RKO (cell line): Measurements from ENCODE around the gene NAPA.

Experiments
- DNase-seq: peaks from one replicate; pipeline ENCODE4 v3.0.0-alpha.2; 2016; ENCODE audit warnings: low spot score

Gene NAPA

DNA sequence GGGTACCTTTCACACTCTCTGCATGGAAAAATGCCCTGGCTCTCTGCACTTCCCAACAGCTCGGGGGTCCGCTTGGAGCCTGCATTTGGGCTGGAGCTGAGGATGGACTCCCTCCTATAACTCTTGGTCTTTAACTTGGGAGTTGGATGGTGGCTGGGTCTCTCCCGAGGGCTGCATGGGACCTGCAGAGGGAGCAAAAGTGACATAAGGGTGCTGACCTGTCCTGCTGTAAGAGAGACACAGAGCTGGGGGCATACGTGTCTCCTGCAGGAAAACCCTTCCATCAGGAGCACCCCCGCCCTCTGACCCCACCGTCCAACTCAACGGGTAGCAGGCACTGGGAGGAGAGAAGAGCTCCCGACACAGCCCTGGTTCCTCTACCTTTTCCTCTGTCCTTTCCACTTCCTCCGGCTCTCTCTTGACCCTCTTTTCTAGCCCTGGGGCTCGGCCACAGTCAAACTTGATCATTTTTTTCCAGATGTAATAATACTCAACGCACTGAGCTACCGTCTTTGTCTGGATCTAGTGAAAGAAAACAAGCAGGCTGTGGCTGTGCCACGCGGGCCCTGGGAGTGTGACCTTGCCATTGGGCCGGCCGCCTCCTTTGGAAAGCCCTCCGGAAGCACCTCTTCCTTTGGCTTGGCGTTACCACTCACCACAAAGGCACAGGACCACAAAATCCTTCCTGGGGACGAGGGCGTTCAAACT, 6.8 kb upstream of the NAPA start:
- no peak for DNase-seq

DNA sequence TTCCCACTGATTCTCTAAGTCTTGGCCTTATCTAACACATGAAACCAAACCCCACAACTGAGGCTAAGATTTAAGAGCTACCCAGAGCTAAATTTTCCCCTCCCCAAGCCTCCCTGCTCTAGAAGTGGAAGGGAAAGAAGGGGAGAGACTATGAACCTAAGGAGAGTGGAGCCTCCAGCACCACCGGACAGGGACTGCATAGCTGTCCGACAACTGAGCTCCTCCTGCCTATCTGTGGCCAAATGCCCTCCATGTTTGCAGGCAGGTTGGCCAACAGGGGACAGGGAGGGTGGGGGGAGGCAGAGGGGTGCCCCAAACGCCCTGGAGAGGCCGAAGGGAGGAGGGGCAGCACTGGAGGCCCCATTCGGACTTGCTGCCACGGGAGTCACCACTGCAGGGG, 6.0 kb upstream of the NAPA start:
- DNase-seq: no peak

DNA sequence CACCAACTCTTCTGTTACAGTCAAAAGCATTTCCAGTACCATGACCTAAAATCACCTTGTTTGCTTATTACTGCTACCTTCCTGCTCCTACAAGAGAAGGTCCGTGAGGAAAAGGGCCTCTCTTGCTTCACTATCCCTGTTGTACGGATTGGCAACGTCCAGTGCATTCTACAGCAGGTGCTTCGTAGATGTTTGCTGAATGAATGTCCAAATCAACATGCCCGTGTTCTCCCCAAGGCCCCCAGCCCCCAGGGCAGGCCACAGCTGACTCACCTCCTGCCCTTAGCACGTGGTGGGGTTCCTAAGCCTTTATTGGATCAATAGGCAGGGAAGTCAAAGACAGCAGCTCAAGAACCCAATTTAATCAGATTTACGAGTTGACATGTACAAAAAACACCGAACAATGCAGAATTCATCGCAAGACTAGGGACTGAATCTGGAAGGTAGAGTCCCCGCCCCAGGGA, 5.5 kb upstream of the NAPA start:
- DNase-seq: no peak

DNA sequence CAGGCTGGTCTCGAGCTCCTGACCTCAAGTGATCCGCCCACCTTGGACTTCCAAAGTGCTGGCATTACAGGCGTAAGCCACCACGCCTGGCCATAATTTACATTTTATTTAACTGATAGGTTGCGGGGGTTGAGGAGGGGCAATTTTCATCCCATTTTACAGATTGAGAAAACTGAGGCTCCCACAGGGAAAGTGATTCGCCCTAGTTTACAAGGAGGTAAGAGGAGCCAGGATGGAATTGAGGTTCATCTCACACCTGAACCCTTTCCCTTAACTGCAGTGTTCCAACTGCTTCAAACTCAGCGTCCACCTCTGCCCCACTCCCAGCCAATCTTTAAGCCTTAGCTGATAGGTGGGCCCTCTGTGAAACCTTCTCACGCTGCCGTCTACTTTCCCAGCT, 4.0 kb upstream of the NAPA start:
- no peak for DNase-seq

DNA sequence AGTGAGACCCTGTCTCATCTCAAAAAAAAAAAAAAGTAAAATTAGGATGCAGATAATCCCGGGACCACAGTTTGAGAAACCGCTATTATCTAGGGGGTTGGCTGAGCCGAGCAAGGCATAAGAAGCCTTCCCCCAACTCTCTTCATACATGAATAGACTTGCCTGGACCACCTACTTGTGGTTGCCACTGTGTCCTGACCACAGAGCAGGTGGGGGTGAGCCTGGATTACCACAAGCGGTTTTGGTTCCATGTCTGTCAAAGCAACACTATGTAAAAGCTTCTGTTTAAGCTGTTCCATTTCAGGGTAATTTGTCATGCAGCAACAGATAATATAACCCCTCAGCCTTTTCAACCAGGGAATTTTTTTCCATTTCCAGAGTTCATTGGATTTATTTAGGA, 3.3 kb upstream of the NAPA start:
- DNase-seq: no peak

DNA sequence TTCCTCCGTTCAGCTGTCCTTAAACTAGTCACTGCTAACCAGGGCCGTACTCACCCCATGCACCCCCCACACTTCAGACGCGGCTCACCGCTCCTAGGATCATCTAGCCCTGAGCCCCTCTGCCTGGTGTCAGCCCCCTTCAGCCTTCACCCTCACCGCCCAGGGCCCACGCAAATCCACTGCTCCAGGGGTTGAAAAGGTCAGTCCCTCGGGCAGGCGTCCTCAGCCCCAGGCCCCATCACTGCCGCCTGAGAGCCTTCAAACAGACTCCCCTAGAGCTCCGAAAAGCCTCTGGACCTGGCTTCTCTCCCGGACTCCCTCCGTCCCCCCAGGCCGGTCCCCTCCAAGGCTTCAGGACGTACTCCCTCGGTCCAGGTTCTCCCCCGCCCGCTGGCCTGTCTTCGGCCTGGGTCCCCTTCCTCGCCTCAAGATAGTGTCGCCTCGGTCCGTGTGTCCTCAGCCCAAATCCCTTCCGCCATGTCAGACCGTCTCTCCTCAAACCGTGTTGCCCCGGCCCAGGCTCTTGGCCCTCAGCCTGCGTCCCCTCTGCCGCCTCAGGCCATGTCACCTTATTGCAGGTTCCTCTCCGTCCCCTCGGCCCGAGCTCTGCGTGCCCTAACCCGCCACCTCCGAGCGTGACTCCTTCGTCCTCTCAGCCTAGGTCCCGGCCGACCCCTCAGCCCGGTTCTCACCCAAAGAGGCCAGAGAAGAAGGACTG, 553 bp downstream of the NAPA start:
- DNase-seq: peak; percentile 37

DNA sequence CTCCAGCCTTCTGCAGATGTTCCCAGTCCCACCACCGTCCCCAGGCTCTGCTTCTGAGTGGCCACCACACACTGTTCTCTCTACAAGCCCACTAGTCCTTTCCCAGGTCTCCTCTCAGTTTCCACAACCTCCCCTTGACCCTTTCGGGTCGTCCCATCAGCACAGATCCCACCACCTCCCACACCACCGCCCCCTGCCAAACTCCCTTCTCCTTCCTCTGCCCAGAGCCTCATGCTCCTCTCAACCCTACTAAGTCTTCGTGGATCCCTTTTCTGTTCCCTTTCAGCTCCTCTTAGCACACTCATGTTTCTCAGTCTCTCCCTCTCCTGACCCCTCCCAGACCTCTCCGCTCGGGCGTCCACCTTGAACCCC, 1.9 kb downstream of the NAPA start:
- no peak for DNase-seq

DNA sequence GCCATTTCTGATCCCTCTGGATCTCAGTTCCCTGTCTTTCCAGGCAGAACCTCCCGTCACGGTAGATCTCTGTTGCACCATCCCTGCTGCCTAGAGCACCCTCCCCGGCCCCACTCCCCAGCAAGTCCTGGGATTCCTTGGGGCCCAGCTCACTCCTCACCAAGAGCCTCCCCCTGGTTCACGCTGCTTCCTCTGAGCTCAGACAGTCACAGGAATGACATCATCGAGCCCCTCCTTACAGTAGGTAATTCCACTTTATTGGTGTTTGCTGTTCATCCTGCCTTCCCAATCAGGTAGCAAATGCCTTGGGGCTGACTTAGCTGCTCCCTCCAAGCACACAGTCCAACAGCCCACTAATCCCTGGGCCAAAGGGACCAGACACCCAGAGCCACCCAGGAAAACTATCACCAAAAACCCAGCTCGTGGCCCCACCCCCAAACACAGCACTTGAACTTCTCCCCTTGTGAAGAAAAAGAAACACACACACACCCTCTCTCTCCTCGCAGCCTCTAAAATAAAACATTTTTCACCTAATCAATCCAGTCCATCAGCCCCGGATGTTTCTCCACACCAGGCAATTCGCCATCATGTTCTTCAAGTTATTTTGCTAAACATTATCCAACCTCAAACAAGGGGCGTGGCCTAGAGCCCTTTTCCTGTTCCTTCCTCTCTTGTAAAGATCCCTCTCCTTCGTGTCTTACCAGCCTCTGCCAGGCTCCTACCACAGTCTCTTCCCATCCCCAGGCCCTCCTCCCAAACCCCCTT, 2.5 kb downstream of the NAPA start:
- no peak for DNase-seq

DNA sequence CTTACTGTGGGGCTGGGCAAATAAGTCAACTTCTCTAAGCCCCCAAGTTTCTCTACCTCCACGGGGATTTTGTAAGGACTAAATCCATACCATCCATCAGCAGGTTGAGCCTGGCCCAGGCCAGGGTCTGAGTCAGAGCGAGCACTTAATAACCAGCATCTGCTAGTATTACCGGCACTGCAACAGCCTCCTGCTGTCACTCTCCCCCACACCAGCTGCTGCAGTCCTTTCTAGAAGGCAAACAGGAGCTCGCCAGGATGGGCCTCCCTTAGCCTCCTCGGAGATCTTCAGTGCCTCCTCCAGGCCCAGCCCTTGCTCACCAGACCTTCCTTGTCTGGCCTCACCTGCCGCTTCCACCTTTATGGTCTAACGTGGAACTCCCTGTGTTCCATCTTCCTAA, 3.2 kb downstream of the NAPA start:
- DNase-seq: no peak

DNA sequence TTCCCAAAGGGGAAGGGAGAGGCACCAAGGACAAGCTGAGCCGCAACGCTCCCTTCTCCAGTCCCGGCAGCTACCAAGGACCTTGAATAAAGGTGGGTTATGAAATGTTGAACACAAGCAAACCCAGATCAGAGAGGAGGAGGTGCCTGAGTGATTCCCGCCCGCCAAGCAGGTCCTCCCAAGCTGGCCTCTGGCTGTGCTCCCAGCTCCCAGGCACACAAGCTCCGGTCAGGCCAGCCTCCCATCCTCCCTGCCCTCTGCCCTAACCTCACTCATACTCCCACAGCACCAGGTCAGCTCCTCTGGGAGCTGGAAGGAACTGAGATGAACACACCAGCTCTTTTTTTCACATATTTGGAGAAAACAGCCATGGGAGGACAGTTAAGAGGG, 3.7 kb downstream of the NAPA start:
- no peak for DNase-seq

DNA sequence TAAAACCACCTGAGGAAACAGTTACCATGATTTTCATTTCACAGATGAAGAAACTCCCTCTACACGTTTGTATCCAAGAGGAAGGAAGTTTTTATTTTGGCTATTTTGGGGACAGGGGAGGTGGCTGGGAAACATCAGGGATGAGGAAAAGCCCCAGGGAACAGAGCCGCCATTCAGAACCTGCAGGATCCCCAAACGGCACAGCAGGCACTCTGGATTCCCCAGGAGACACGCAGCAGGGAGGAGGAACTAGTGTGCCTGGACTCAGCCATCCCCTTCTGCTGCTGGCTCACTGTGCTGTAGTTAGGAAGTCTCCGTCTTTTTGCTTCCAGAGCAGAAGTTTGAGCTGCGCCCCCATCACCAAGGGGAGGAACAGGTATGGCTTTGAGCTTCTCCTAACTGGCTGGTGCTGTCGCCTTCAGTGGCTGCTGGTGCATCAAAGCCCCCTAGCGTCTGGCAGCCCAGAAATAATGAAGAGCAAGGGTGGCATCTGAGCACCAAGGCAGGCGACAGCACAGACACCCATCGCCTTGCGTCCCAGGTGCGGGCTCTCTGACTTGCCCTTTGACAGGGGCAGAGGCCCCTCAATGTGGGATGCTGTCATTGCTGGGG, 4.2 kb downstream of the NAPA start:
- no peak for DNase-seq

DNA sequence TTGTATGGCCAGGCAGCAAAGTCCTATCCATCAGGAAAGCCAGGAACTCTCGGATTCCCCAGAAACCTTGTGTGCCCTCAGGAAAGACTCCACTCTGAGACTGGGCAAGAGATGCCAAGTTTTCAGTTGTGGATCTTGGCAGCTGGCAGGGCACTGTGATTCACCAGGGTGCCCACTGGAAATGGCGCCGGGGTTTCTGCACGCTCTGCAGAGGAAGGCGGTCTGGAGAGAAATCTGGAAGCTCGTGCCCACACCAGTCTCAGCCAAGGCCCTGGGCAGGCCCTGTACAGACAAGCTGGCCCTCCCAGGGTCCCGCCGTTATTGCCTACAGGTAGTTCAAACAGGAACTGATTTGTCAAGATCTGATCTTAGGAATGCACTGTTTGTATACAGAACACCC, 4.9 kb downstream of the NAPA start:
- no peak for DNase-seq

DNA sequence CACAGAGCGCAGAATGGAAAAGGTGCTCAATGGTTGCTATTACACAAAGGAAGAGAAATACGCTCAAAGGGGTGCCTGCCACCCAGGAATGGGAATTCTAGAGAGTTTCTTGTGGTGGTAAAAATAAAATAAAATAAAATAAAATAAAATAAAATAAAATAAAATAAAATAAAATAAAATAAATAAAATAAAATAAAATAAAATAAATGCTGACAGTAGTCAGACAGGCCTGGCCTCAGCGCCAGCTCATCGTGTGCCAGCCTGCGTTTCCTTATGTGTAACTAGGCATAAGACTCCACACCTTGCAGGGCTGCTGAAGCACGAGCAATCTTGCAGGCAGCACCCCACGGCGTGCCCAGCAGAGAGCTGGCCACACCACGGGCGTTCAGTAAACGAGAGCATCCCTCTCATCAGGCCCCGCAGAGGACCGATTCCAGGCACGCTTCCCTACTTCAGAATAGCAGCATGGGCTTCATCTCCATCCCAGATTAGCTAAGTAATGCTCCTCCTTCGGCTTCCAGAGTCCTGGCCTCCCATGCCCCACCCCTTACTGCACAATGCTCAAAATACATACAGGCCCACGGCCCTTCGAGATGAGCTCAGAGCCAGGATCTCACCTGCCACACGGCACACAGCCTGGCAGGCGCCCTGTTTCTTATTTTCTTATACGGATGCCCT, 5.6 kb downstream of the NAPA start:
- DNase-seq: no peak

DNA sequence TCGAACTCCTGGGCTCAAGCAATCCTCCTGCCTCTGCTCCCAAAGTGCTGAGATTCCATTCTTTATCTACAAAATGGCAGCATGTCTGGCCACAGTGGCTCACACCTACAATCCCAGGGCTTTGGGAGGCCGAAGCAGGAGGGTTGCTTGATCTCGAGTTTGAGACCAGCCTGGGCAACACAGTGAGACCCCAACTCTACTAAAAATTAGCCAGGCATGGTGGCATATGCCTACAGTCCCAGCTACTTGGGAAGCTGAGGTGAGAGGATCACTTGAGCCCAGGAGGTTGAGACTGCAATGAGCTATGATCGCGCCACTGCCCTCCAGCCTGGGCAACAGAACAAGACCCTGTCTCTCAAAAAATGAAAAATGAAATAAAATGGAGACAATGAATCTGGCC, 6.1 kb downstream of the NAPA start:
- no peak for DNase-seq

DNA sequence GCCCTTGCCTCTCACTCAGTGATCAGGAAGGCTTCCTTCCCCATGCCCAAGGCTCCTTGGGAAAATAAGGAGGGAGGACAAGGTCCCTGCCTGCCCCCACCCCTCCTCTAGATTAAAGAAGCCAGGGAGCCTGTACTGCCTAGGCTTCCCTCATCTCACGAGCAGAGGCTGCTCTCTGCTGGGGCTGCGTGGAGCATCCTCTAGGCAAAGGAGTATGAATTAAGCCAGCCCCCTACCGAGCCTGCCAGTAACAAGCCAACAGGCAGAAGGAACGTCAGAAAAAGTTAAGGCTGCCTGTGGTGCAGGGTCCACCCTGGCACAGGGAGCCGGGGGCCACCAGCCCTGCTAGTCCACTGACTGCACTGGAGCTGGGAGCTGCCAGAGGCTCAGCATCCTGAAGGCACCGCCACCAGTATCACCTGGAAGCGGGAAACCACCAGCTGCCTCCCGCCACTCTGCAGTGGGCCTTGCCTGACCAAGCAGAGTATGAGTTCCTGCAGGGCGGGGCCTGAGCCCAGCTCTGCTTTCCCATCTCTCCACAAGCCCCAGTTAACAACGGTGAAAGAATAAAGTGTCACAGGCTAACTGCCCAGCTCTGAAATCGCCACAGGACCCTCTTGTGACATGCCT, 6.8 kb downstream of the NAPA start:
- DNase-seq: no peak

DNA sequence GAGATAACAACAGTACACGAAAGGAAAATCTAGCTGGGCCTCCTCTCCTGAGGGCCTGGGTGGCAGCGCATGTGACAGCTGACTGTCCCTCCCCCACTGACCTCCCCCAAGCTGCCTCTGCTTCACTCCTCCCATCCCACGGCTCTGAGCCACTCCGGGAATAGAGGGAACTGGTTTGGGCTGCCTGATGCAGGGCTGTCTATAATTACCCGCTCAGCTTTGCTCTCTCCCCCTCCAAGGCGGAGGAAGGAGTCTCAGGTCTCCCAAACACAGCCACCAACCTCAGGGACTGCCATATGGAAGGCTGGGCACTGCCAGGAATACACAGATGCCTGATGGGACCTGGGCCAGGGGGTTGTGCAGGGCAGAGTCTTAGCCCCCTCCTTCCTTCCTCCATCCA, 7.9 kb downstream of the NAPA start:
- no peak for DNase-seq

DNA sequence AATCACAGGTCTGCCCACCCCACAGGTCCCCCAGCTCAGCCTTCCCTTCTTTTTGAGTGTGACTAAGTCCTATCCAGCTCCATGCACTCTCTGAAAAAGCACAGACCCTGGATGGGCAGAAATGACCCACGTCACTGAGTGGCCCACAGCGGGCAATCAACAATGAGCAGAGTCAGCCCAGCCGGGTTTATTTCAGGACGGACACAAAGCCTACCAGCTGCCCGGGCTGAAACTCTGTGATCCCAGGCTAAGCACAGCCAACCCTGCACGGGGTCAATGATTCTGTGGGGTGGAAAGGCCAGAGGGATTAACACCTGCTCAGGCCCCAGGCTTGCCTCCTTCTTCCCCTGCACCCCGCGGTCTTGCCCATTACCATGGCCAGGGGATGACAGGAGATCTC, 8.4 kb downstream of the NAPA start:
- DNase-seq: no peak

DNA sequence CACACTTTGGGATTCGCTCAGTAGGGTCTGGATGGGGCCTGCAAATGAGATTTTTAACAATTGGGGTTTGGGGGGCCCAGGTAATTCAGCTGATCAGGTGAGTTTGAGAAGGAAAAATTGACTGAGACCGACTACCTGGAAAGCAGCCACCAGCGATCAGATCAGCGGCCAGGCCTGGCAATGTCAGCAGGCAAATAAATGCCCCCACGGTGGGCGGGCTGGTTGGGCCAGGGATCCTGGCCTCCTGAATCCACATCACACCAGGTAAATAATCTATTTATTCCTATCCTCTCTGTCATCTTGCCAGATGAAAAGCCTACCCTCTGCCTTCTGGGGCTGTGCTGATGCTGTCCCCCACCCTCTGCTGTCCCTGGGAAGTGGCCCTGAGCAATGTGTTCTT, 9.4 kb downstream of the NAPA start:
- no peak for DNase-seq

DNA sequence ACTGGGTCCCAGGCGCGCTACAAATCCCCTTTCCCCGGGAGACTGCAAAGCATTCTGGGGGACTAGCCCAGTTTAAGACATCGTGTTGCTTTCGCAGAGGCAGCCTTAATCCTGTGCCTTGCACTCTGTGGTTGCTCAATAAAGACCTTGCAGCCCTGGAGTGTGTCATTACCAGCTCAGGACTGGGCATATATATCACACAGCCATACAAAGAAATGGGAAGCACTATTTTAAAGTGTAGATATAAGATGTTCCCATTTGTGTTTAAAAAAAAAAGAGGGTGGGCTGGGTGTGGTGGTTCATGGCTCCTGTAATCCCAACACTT, 11.1 kb downstream of the NAPA start:
- no peak for DNase-seq

DNA sequence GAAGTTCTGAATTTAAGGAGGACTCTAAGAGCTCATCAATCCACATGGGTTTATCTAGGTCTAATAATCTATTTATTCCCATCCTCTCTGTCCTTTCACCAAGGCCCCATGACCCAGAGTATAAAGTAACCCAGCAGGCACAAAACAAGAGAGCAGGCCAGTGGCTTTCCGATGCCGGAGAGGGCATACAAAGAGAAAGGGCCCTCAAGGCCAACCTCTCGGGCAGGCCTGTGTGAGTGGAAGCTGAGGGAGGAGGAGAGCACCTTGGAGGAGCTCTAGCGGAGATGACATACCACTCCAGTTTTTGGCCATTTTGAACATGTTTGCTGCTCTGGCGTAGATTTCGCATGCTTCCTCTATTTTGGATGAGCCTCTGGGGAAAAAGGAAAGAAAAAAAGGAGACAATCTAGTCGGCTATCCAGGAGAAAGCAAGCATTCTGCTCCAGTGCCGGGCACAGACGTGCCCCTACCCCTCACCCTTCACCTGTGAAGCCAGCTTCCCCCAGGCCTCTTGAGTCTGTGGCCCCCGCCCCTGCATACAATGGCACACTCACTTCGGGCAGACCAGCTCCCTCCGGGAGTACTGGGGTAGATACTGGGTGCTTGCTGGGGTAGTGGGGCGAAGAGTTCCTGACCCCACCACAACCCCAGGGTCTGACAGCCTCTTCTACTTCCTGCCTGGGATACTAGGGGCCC, 11.6 kb downstream of the NAPA start:
- no peak for DNase-seq
